WERI-Rb-1 (cell line): Measurements from ENCODE around the gene IMPDH2.

Experiments
- DNase-seq: peaks from one replicate; pipeline ENCODE4 v3.0.0-alpha.2; 2020
- H3K27ac ChIP-seq: fragments of 250-450 bp; sonication (Bioruptor Pico); 2 replicates; pipeline ENCODE4 v1.5.1; 2020; ENCODE audit warnings: mild to moderate bottlenecking, moderate library complexity
- H3K27me3 ChIP-seq: fragments of 250-450 bp; sonication (Bioruptor Pico); 2 replicates; pipeline ENCODE4 v1.5.1; 2021; ENCODE audit warnings: mild to moderate bottlenecking, low read depth, moderate library complexity; ENCODE audit not compliant: insufficient read depth, severe bottlenecking
- H3K36me3 ChIP-seq: fragments of 250-450 bp; sonication (Bioruptor Pico); 2 replicates; pipeline ENCODE4 v1.5.1; 2020; ENCODE audit warnings: mild to moderate bottlenecking, moderate library complexity
- H3K4me3 ChIP-seq: 2 replicates; pipeline ENCODE4 v1.5.1; 2011; ENCODE audit warnings: low read depth, mild to moderate bottlenecking, control low read depth, low read length
- H3K9me3 ChIP-seq: fragments of 250-450 bp; sonication (Bioruptor Pico); 2 replicates; pipeline ENCODE4 v1.5.1; 2021; ENCODE audit warnings: mild to moderate bottlenecking, moderate library complexity; ENCODE audit not compliant: severe bottlenecking
- CTCF ChIP-seq: IDR thresholded peaks from 2 replicates; pipeline ENCODE4 v1.5.1; 2011; ENCODE audit warnings: low read depth, mild to moderate bottlenecking, control low read depth, inconsistent platforms, low read length

IMPDH2 gene

GRCh38 chr3:49029563-49029884 lies 326 bp upstream of the IMPDH2 start:
- peak overlapping the region; percentile 62; the same call in 1 of the 2 replicates for H3K4me3 ChIP-seq
- H3K9me3 ChIP-seq = no peaks in the 10 kb centered on the region
- peaks cover 81% of the 10 kb centered on the region for H3K36me3 ChIP-seq
- TF ChIP-seq CTCF = no peak
- peak overlapping the region; percentile 80 for H3K27ac ChIP-seq
- DNase-seq = no peak
- H3K27me3 ChIP-seq = no peaks in the 10 kb centered on the region

- no peak for DNase-seq
- peak overlapping the region; percentile 80 for H3K27ac ChIP-seq
- peaks cover 86% of the 10 kb centered on the region for H3K36me3 ChIP-seq
- no peak for TF ChIP-seq CTCF
- no peaks in the 10 kb centered on the region for H3K9me3 ChIP-seq
- H3K4me3 ChIP-seq = peak overlapping the region; percentile 62
- H3K27me3 ChIP-seq = no peaks in the 10 kb centered on the region
Observed at GRCh38 chr3:49028298-49028672, 913 bp downstream of the IMPDH2 start.

GRCh38 chr3:49027634-49028033 lies 1.6 kb downstream of the IMPDH2 start:
- TF ChIP-seq CTCF = no peak
- peaks cover 83% of the 10 kb centered on the region for H3K36me3 ChIP-seq
- no peak overlapping the region for H3K4me3 ChIP-seq
- no peaks in the 10 kb centered on the region for H3K27me3 ChIP-seq
- DNase-seq = no peak
- H3K27ac ChIP-seq = no peak overlapping the region; the same call in 1 of the 2 replicates
- no peaks in the 10 kb centered on the region for H3K9me3 ChIP-seq

GRCh38 chr3:49026536-49026935 lies 2.7 kb downstream of the IMPDH2 start:
- TF ChIP-seq CTCF = no peak
- Histone ChIP-seq H3K27me3 (no peaks in the 10 kb centered on the region), H3K4me3 (no peak overlapping the region), H3K36me3 (peaks cover 72% of the 10 kb centered on the region), H3K9me3 (no peaks in the 10 kb centered on the region), H3K27ac (no peak overlapping the region)
- DNase-seq = no peak

DNA sequence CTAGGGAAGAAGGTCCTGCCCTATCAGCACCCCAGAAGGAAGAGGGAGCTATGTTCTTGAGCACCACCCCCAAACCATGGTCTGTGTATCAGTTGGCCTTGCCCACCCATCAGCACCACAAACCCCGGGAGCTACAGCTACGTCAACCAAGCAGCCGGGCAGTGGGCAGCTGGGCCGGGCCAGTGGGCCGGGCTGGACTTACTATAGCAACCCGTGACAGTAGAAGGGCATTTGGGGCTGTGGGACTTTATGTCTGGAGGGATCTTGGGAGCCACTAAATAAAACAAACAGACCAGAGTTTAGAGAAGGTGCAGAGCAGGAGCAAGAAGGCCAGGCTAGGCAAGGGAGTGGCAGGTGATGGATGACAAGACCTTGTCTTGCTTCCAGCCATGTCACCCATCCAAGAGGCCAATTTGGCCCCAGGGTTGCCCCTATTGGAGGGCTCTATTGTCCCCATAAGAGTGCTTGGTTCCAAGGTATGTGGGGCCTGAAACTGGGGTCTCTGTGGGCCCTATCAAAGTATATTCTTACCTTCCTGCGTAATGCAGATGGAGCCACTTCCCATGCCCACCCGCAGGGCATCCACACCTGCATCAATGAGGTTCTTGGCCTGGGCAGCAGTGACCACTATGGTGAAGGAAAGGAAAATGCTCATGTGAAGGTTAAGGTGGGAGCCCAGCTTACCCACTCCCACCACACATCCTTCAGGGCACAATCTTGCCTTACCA lies 3.2 kb downstream of the IMPDH2 start:
- Histone ChIP-seq H3K9me3 (no peaks in the 10 kb centered on the region), H3K27me3 (no peaks in the 10 kb centered on the region), H3K27ac (no peak overlapping the region), H3K36me3 (peaks cover 67% of the 10 kb centered on the region), H3K4me3 (no peak overlapping the region)
- no peak for TF ChIP-seq CTCF
- DNase-seq = no peak
